Endothelial cell of umbilical vein (primary cell): ENCODE results near the gene INPP5A.

Experiments
- EZH2 ChIP-seq: IDR thresholded peaks from 2 replicates; pipeline ENCODE4 v1.6.1; 2012; ENCODE audit warnings: borderline replicate concordance, low read depth, mild to moderate bottlenecking, moderate library complexity, low read length, inconsistent platforms; ENCODE audit not compliant: severe bottlenecking
- POLR2AphosphoS5 ChIP-seq: IDR thresholded peaks from 2 replicates; pipeline ENCODE4 v1.6.1; 2012; ENCODE audit warnings: low read depth, mild to moderate bottlenecking, control low read depth, low read length, moderate library complexity; ENCODE audit not compliant: insufficient read depth

DNA sequence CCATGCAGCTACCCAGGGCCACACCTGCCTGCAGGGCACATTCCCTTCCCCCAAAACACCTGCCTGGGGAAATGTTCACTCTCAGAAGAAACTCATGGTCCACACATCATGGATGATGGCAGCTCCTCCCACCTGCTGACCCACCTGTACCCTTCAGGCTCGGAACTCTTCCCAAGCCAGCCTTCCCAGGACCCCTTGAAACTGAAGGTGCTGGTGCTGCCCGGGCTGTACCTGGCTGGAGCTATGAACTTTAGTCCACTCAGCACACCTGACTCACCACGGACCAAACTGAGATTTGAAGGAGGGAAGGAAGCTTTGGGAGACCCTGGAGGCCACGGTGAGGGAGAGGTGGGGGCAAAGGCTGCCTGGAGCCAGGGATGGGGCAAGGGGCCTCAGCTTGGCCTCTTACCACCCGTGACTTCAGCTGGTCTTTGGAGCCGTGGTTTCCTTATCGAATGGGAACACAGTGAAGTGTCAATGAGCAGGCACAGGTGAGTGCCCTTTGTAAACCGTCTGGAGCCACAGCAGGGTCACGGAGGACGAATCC lies 30.1 kb upstream of the INPP5A start:
- TF ChIP-seq EZH2, result no peak
- no peak for TF ChIP-seq POLR2AphosphoS5
